ENCODE results near the gene GPR62. TPM values are rescaled to one million over a fixed set of nuclear protein-coding genes. Genes with fewer than 3 reads are reported as not detected.
A peak's percentile ranks its signal among the peaks of the same experiment; 100 is the strongest.

The GPR62 gene
- total and polyA plus RNA-seq, 2 of the 8 experiments (the other 6 are each of a cell fraction or from before 2014, with no cell fraction given): 0.22 to 0.29 TPM

DNA sequence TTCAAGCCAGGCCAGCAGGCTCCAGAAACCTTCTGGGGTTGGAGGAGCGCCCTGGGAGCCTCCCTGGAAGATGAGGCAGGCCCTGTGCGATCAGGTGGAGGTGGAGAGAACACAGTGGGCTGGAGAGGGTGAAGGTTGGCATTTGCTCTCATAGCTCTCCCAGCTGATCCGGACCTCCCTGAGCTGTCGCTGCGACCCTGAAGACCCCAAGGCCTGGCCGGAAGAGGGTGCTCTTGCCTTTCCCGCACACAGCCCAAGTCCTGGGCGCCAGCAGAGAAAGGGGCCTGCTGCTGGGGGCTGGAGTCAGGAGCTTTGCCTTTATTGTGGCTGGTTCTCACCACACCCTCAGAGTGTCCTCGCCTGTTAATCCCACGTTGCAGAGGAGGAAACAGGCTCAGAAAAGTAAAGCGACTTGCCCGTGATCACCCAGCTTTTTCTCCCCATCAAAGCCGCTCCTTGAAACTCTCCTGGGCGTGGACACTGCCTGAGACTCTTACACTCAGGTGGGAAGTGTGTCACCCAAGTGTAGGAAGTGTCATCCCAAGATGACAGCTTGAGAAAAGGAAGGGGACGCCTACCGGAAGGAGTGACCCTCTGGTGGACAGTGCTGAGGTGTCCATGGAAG is 49.1 kb downstream of the GPR62 start:
- Histone ChIP-seq H3K23me2 (ENCODE audit: low read depth, low read length) (peaks cover 3% of the 10 kb centered on the region; the same call in 1 of the 2 replicates), H3K27me3 (replicated peaks in 1 of 4; ENCODE audit: control insufficient read depth in 3 of 4, extremely low read depth in 1 of 4, insufficient read depth in 3 of 4, low read length in 3 of 4) (no peaks in the 10 kb centered on the region; a peak in 2 of 7 replicates), H2BK5ac (ENCODE audit: low read depth, low read length) (no peak overlapping the region), H2BK20ac (ENCODE audit: low read length) (peak overlapping the region; percentile 66), H2BK15ac (ENCODE audit: low read length) (peak overlapping the region; percentile 31; the same call in 1 of the 2 replicates), H3K4me1 (replicated peaks in 1 of 4; ENCODE audit: control insufficient read depth in 3 of 4, insufficient read depth in 4 of 4, low read length in 3 of 4) (peaks cover 8 to 48% (median 34%) of the 10 kb centered on the region in 4 experiments), H2BK12ac (ENCODE audit: low read depth, low read length) (peak overlapping the region; percentile 94; the same call in 1 of the 2 replicates), H4K91ac (replicated peaks; ENCODE audit: insufficient read length, low read length) (no peak overlapping the region), H4K20me1 (replicated peaks in 1 of 2; ENCODE audit: control insufficient read depth in 1 of 2, insufficient read depth in 2 of 2, low read length in 2 of 2) (no peaks in the 10 kb centered on the region), H4K5ac (ENCODE audit: insufficient read length, low read depth, low read length) (no peak overlapping the region), H3K27ac (ENCODE audit: low read depth, low read length) (no peak overlapping the region), H3K4me2 (ENCODE audit: insufficient read depth in 1 of 2, low read depth in 2 of 2, low read length in 2 of 2) (no peak overlapping the region), H3K4ac (replicated peaks; ENCODE audit: insufficient read length, low read depth, low read length) (no peak overlapping the region), H3K79me2 (ENCODE audit: control insufficient read depth in 1 of 2, insufficient read depth in 2 of 2, low read length in 2 of 2) (no peaks in the 10 kb centered on the region), H3K18ac (ENCODE audit: extremely low read depth, low read length) (no peak overlapping the region; the same call in 1 of the 2 replicates), H3K56ac (replicated peaks; ENCODE audit: insufficient read length, low read depth, low read length) (no peak overlapping the region), H3K14ac (ENCODE audit: insufficient read length) (no peak overlapping the region), H2AFZ (ENCODE audit: low read length) (no peak overlapping the region), H3K23ac (ENCODE audit: insufficient read length) (no peak overlapping the region), H3K79me1 (ENCODE audit: low read depth, low read length) (no peaks in the 10 kb centered on the region), H4K8ac (ENCODE audit: extremely low read depth, insufficient read depth, low read length) (no peak overlapping the region), H3K9ac (replicated peaks in 1 of 4; ENCODE audit: extremely low read depth in 1 of 4, low read depth in 3 of 4, low read length in 3 of 4) (no peak overlapping the region), H2AK5ac (ENCODE audit: low read depth, low read length) (no peak overlapping the region; the same call in 1 of the 2 replicates), H3K4me3 (ENCODE audit: extremely low read depth in 1 of 4, insufficient read depth in 2 of 4, low read depth in 3 of 4, low read length in 4 of 4) (no peak overlapping the region), H3K9me3 (ENCODE audit: insufficient read depth in 2 of 2, low read depth in 1 of 2, low read length in 1 of 2) (no peaks in the 10 kb centered on the region), H3K36me3 (ENCODE audit: control insufficient read depth in 2 of 4, insufficient read depth in 4 of 4, low read length in 3 of 4) (no peaks in the 10 kb centered on the region), H2BK120ac (replicated peaks; ENCODE audit: low read depth, low read length) (peak overlapping the region; percentile 38)
- 41% methylated on average over 16 of the region's 16 CpGs; no CpG with 5 or more reads in 1 of the 2 experiments for WGBS, 2 experiments (ENCODE audit: extremely low coverage in 1 of 2, insufficient coverage in 1 of 2, insufficient read length in 1 of 2, insufficient replicate concordance in 2 of 2, low coverage in 1 of 2, low lambda C conversion rate in 2 of 2, missing lambda C conversion rate in 1 of 2)
- peak in 1 of 2 experiments; percentile 76 for DNase-seq (ENCODE audit: low read depth in 1 of 2, low spot score in 2 of 2)
- ChIA-PET CTCF (ENCODE audit: partially characterized antibody) (interaction anchor here (0.6 to 24.7 kb wide), 48 partner anchors 8 to 383 kb away, joined by 3 to 984 read pairs (median 5); partner anchors contain the start of genes ABHD14B, ACY1, DUSP7 and RPL29), POLR2A (ENCODE audit: partially characterized antibody) (interaction anchor here (0.8 to 7.2 kb wide), 13 partner anchors 10 to 143 kb away, joined by 3 to 95 read pairs (median 4); partner anchors contain the start of genes DUSP7 and RPL29)
- FAIRE-seq: no peak
- peak; percentile 92 to 94 for TF ChIP-seq RAD21 (IDR thresholded peaks at IDR 0.05 in 1 of 2, conservative IDR thresholded peaks at IDR 0.05 in 1 of 2; ENCODE audit: low read depth in 2 of 2, low read length in 2 of 2)
- no peak for TF ChIP-seq JUN (IDR thresholded peaks at IDR 0.05; ENCODE audit: low read depth, low read length)
- TF ChIP-seq KDM1A (IDR thresholded peaks at IDR 0.05; ENCODE audit: borderline replicate concordance, low read length): no peak
- TF ChIP-seq PHF8 (conservative IDR thresholded peaks at IDR 0.05; ENCODE audit: low read depth, low read length): no peak
- TF ChIP-seq EP300 (IDR thresholded peaks at IDR 0.05; ENCODE audit: borderline replicate concordance in 1 of 2, low read depth in 2 of 2, low read length in 2 of 2): no peak

All from H1 (cell line).